GM13976 (cell line): ENCODE measurements around the gene DACT2.
"Not testable (repeated sequence)": the region's sequence is repeated elsewhere in the genome, so short reads cannot be mapped to it uniquely, and the experiment has no call there.

Source experiments
- DNase-seq: peaks from one replicate; pipeline ENCODE4 v3.0.0; 2012; ENCODE audit warnings: low spot score
- in situ Hi-C: fragments of 300-500 bp; cut with MboI; formaldehyde crosslinking; loops from one replicate; pipeline ENCODE4 v1.12.0; 2022; ENCODE audit warnings: low sequenced_read_pairs, mixed read lengths, inconsistent platforms; ENCODE audit not compliant: unreplicated experiment
- TF ChIP-seq, protein P1 (sequence below): IDR thresholded peaks from 2 replicates; pipeline ENCODE4 v1.5.1; 2012; ENCODE audit warnings: borderline replicate concordance, mild to moderate bottlenecking; ENCODE audit not compliant: insufficient read depth; ENCODE audit errors: extremely low read depth, missing control alignments, control extremely low read depth

The DACT2 gene

DNA sequence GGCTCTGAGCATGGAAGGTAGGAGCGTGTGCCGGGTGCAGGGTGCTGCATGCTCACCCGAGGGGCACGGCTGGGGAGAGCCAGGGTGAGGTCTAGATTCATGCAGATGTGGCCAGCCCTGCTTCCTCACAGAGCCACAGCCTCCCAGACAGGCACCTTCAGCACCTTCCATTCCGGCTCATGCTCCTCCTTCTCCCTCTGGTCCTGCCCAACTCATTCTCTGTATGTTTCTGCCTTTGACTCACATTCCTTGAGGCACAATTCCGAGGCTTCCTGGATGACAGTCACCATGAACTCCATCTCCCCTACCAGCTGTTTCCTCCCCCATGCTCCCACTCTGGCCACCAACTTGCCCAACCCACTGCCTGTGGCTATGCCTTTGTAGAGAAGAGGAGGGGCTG, 35.4 kb downstream of the DACT2 start:
- in situ Hi-C loops = no loop called here
- no peak for DNase-seq
- TF ChIP-seq, protein P1, sequence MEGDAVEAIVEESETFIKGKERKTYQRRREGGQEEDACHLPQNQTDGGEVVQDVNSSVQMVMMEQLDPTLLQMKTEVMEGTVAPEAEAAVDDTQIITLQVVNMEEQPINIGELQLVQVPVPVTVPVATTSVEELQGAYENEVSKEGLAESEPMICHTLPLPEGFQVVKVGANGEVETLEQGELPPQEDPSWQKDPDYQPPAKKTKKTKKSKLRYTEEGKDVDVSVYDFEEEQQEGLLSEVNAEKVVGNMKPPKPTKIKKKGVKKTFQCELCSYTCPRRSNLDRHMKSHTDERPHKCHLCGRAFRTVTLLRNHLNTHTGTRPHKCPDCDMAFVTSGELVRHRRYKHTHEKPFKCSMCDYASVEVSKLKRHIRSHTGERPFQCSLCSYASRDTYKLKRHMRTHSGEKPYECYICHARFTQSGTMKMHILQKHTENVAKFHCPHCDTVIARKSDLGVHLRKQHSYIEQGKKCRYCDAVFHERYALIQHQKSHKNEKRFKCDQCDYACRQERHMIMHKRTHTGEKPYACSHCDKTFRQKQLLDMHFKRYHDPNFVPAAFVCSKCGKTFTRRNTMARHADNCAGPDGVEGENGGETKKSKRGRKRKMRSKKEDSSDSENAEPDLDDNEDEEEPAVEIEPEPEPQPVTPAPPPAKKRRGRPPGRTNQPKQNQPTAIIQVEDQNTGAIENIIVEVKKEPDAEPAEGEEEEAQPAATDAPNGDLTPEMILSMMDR = no peak

DNA sequence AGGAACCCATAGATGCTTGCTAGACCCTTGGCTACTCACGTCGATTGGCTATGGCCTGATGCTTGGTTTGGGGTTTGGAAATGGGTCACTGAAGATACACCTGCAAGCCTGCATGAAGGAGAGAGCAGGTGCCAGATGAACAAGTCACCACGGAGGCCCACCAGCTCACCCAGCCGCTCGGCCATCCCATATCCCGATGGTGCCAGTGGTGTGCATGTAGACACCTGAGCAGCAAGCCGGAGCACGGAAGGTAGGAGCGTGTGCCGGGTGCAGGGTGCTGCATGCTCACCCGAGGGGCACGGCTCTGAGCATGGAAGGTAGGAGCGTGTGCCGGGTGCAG, 35.9 kb downstream of the DACT2 start:
- TF ChIP-seq, protein P1 = no peak
- in situ Hi-C loops = no loop called here

DNA sequence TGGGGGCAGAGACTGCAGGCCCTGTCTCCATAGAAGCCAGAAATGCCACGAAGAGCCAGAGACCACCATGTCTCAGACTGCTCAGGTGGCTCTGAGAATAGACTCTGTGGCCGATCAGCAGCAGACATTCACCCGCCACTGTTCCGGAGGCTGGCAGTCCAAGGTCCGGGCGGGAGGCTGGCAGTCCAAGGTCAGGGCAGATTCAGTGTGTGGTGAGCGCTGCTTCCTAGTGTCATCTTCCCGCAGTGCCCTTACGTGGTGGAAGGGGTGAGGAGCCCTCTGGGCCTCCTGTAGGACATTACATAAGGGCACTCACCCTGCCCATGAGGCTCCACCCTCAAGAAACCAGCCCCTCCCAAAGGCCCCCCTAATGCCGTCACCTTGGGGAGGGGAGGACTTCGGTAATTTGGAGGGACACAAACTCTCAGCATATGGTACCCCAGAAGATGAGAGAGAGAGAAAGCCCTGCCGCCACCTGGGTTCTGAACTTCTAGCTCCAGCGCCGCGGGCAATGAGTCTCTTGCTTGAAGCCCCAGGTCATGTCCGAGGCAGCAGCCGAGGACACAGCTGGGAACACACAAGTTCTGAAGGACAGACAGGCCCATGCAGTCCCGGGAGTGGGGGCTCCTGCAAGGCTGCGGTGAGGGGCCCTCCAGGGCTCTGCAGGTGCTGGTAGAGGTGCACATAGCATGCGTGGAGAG, 36.4 kb downstream of the DACT2 start:
- no peak for DNase-seq
- TF ChIP-seq, protein P1 = no peak
- in situ Hi-C loops = no loop called here

More for the DNA sequence above, 35.9 kb downstream of the DACT2 start:
- no peak for DNase-seq

DNA sequence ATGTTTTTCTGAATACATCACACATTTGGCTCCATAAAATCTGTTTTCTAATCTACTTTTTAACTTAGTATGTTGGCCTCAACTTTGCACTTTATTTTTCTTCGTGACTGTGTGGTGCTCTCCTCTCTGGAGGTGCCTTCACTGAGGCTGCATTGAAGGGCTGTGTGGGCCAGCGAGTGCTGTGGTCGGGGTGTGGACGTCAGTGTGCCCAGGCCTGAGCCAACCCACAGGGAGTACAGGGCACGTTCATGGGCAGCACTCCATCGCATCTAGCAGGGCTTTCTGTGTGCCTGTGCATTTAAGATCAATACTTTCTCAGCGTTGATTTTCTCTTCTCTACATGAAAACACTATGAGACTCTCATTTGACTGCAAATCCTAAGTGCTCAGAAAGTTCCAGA, 37.8 kb downstream of the DACT2 start:
- in situ Hi-C loops = no loop called here
- DNase-seq = no peak
- TF ChIP-seq, protein P1 = no peak

GRCh38 chr6:168281314-168281713, 38.3 kb downstream of the DACT2 start:
- in situ Hi-C loops, DNase-seq: not testable (repeated sequence)

GRCh38 chr6:168280899-168281245, 38.7 kb downstream of the DACT2 start:
- no peak for DNase-seq
- TF ChIP-seq, protein P1 = no peak
- in situ Hi-C loops = no loop called here

GRCh38 chr6:168280020-168280898, 39.3 kb downstream of the DACT2 start:
- in situ Hi-C loops = no loop called here
- TF ChIP-seq, protein P1 = no peak
- no peak for DNase-seq
